Uterus (tissue), 2 donors: Measurements from ENCODE around the gene NRXN3.

Source experiments
- POLR2A ChIP-seq, 2 donors: fragments of 450-650 bp; IDR thresholded peaks; one replicate each; pipeline ENCODE4 v1.6.1; 2016; ENCODE audit warnings: antibody characterized with exemption in 2 of 2, mild to moderate bottlenecking in 1 of 2, moderate library complexity in 1 of 2
- TF ChIP-seq, protein P1 (sequence below), 4 experiments: fragments of 200-600 bp in 2 of 4; fragments of 450-650 bp in 2 of 4; sonication (generic) in 2 of 4; IDR thresholded peaks; one replicate each; pipeline ENCODE4 v1.5.1; 2016 to 2019; ENCODE audit warnings: antibody characterized with exemption in 4 of 4, mild to moderate bottlenecking in 2 of 4, moderate library complexity in 1 of 4

GRCh38 chr14:78173346-78174035 is 3.3 kb downstream of the NRXN3 start:
- TF ChIP-seq POLR2A (IDR thresholded peaks at IDR 0.05): no peak
- TF ChIP-seq, protein P1, sequence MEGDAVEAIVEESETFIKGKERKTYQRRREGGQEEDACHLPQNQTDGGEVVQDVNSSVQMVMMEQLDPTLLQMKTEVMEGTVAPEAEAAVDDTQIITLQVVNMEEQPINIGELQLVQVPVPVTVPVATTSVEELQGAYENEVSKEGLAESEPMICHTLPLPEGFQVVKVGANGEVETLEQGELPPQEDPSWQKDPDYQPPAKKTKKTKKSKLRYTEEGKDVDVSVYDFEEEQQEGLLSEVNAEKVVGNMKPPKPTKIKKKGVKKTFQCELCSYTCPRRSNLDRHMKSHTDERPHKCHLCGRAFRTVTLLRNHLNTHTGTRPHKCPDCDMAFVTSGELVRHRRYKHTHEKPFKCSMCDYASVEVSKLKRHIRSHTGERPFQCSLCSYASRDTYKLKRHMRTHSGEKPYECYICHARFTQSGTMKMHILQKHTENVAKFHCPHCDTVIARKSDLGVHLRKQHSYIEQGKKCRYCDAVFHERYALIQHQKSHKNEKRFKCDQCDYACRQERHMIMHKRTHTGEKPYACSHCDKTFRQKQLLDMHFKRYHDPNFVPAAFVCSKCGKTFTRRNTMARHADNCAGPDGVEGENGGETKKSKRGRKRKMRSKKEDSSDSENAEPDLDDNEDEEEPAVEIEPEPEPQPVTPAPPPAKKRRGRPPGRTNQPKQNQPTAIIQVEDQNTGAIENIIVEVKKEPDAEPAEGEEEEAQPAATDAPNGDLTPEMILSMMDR (IDR thresholded peaks at IDR 0.05): no peak
